K562 (cell line): Measurements from ENCODE around the gene PHF21A. TPM values are rescaled to one million over a fixed set of nuclear protein-coding genes. Genes with fewer than 3 reads are reported as not detected.

Experiments used
- ATAC-seq: fragments of 200-7000 bp; cut with Tn5 transposase; 3 replicates; pipeline ENCODE4 v1.9.1; 2020; ENCODE audit warnings: moderate library complexity
- BruUV-seq: library from RNA; stranded (reverse); fragments of 400-500 nt; replicated peaks from 2 replicates; lab custom pipeline; 2021; lab: Mats Ljungman, UMichigan
- CTCF ChIA-PET: fragments of 300-600 bp; formaldehyde crosslinking; extraction: SDS; loops from one replicate; lab custom pipeline; 2021; ENCODE audit warnings: low intra/inter-chr PET ratio; lab: Yijun Ruan, JAX
- POLR2A ChIA-PET: fragments of 300-600, 350-650 bp; sonication (Branson Sonifier 250); formaldehyde crosslinking; extraction: SDS; loops from one replicate; lab custom pipeline; 2021; ENCODE audit warnings: antibody characterized with exemption, inconsistent platforms; lab: Yijun Ruan, JAX
- DNase-seq, 4 experiments: peaks; one replicate each; pipeline versions ENCODE4 v3.0.0 to v3.0.0-alpha.2; 2011 to 2018; ENCODE audit warnings: low spot score in 3 of 4, mixed read lengths in 3 of 4; ENCODE audit errors: extremely low read depth in 1 of 4
- FAIRE-seq: peaks from 2 replicates; lab custom pipeline; 2011; peaks lifted over from hg19 to GRCh38; lab: Jason Lieb, UNC
- H2AFZ ChIP-seq: 2 replicates; pipeline ENCODE4 v1.6.0; 2011; ENCODE audit warnings: low read depth, low read length, control low read depth, inconsistent platforms
- H3K27ac ChIP-seq: fragments of 200-600 bp; 3 replicates; pipeline ENCODE4 v1.8.0; 2011; ENCODE audit warnings: low read depth, mild to moderate bottlenecking, control low read depth, inconsistent platforms, low read length, moderate library complexity, mixed read lengths; ENCODE audit errors: extremely low read depth
- H3K27me3 ChIP-seq, 2 experiments: fragments of 300-600 bp in 1 of 2; 2 replicates in 1 of 2; 3 replicates in 1 of 2; pipeline versions ENCODE4 v1.6.0 to v1.8.0; 2011; ENCODE audit warnings: inconsistent platforms in 2 of 2, low read length in 2 of 2, mild to moderate bottlenecking in 1 of 2, mixed read lengths in 1 of 2, moderate library complexity in 1 of 2; ENCODE audit not compliant: control insufficient read depth in 2 of 2, insufficient read depth in 2 of 2
- H3K36me3 ChIP-seq: fragments of 300-600 bp; 3 replicates; pipeline ENCODE4 v1.8.0; 2011; ENCODE audit warnings: mild to moderate bottlenecking, low read length, inconsistent platforms; ENCODE audit not compliant: control insufficient read depth, insufficient read depth
- H3K4me1 ChIP-seq, 2 experiments: fragments of 200-600 bp in 1 of 2; replicated peaks in 1 of 2; 2 replicates in 1 of 2; 3 replicates in 1 of 2; pipeline versions ENCODE4 v1.5.1 to v1.8.0; 2011; ENCODE audit warnings: inconsistent platforms in 2 of 2, low read length in 2 of 2, mild to moderate bottlenecking in 1 of 2, mixed read lengths in 1 of 2, moderate library complexity in 1 of 2; ENCODE audit not compliant: control insufficient read depth in 2 of 2, insufficient read depth in 2 of 2
- H3K4me2 ChIP-seq: 2 replicates; pipeline ENCODE4 v1.6.1; 2011; ENCODE audit warnings: low read length, control low read depth, inconsistent platforms, mixed read lengths; ENCODE audit not compliant: insufficient read depth
- H3K4me3 ChIP-seq: fragments of 200-600 bp; sonication (generic), shearing (Covaris generic); 2 replicates; pipeline ENCODE4 v1.5.1; 2016; ENCODE audit warnings: control low read depth, inconsistent platforms
- H3K79me2 ChIP-seq: fragments of 200-600 bp; 3 replicates; pipeline ENCODE4 v1.8.0; 2011; ENCODE audit warnings: low read length, inconsistent platforms; ENCODE audit not compliant: control insufficient read depth, insufficient read depth
- H3K9ac ChIP-seq, 2 experiments: 2 replicates each; pipeline versions ENCODE4 v1.6.0 to v1.6.1; 2011; ENCODE audit warnings: low read depth in 2 of 2, low read length in 2 of 2, control low read depth in 1 of 2, inconsistent platforms in 1 of 2, mild to moderate bottlenecking in 1 of 2, mixed read lengths in 1 of 2; ENCODE audit not compliant: insufficient read depth in 1 of 2
- H3K9me1 ChIP-seq: one replicate; pipeline ENCODE4 v1.6.0; 2011; ENCODE audit warnings: inconsistent platforms, mild to moderate bottlenecking, low read length, moderate library complexity; ENCODE audit not compliant: control insufficient read depth, insufficient read depth
- H3K9me3 ChIP-seq: replicated peaks from 2 replicates; pipeline ENCODE4 v1.5.1; 2011; ENCODE audit warnings: low read depth, low read length, inconsistent platforms; ENCODE audit not compliant: control insufficient read depth, insufficient read depth
- H4K20me1 ChIP-seq: replicated peaks from 2 replicates; pipeline ENCODE4 v1.6.1; 2011; ENCODE audit warnings: low read length, inconsistent platforms, mixed read lengths; ENCODE audit not compliant: control insufficient read depth, insufficient read depth
- GMEB1 ChIP-seq: fragments of 250-450 bp; sonication (Bioruptor Pico); IDR thresholded peaks from 2 replicates; pipeline ENCODE4 v1.4.0; 2020; ENCODE audit warnings: mild to moderate bottlenecking
- HNRNPK ChIP-seq: fragments of 200-400 bp; formaldehyde crosslinking; IDR thresholded peaks from one replicate; pipeline ENCODE4 v1.6.1; 2018; ENCODE audit warnings: mild to moderate bottlenecking, low read depth, low read length; ENCODE audit not compliant: poor library complexity, severe bottlenecking
- MEIS2 ChIP-seq: fragments of 450-650 bp; IDR thresholded peaks from 2 replicates; pipeline ENCODE4 v1.6.1; 2014; ENCODE audit warnings: mild to moderate bottlenecking; ENCODE audit not compliant: partially characterized antibody
- WGBS: fragments of 100-300 bp; shearing (Covaris generic); methylation state at CpG from one replicate; pipeline ENCODE4 v1.1.6; 2016; ENCODE audit warnings: low coverage, mixed read lengths; ENCODE audit not compliant: insufficient coverage; ENCODE audit errors: missing lambda C conversion rate; 5-methylcytosine and 5-hydroxymethylcytosine counted together
- in situ Hi-C: fragments of 300-500 bp; cut with MboI; formaldehyde crosslinking; loops from 4 replicates; pipeline ENCODE4 v1.15.0; 2018; ENCODE audit warnings: inconsistent platforms, mixed read lengths
- intact Hi-C: fragments of 100-400 bp; cut with micrococcal nuclease; formaldehyde crosslinking; loops from 2 replicates; pipeline ENCODE4 v1.14.2; 2022
- polyA plus RNA-seq, 8 experiments: library from polyadenylated mRNA; depleted of rRNA in 4 of 8; stranded (reverse) in 5 of 8; unstranded in 3 of 8; fragments of >200 nt; fragmentation: Nextera tagmentation in 2 of 8; fragmentation: Illumina TruSeq in 1 of 8; extraction: Ambion mirVana in 2 of 8; extraction: Trizol in 1 of 8; gene quantifications; 2 replicates each; pipeline versions ENCODE4 v1.2.1 to v1.2.3, GENCODE V29; 2011 to 2014; ENCODE audit warnings: inconsistent platforms in 1 of 8, missing spikeins in 1 of 8
- total RNA-seq, 7 experiments: library from RNA; depleted of rRNA in 6 of 7; stranded (reverse); fragments of >200 nt in 6 of 7; fragmentation: Illumina TruSeq in 2 of 7; extraction: Trizol in 2 of 7; gene quantifications; 2 replicates each; pipeline versions ENCODE4 v1.2.1 to v1.2.3, GENCODE V29; 2011 to 2021; ENCODE audit warnings: low replicate concordance in 1 of 7
- TF ChIP-seq, protein P1 (sequence below), 2 experiments: fragments of 150-350 bp in 1 of 2; IDR thresholded peaks; 2 replicates each; pipeline ENCODE4 v1.6.1; 2012 to 2016; ENCODE audit warnings: low read depth in 2 of 2, low read length in 2 of 2, mild to moderate bottlenecking in 1 of 2, moderate library complexity in 1 of 2
- TF ChIP-seq, protein P2 (sequence below): sonication (generic); formaldehyde crosslinking; IDR thresholded peaks from 2 replicates; pipeline ENCODE4 v1.8.1; 2022; ENCODE audit warnings: missing genetic modification reagents

Gene PHF21A
- total and polyA plus RNA-seq, 9 of the 15 experiments (the other 6 are each of a cell fraction or from before 2014, with no cell fraction given) = 1.5 to 32.4 (median 10.7) TPM

GRCh38 chr11:46026606-46027293, 94.5 kb downstream of the PHF21A start:
- no peak overlapping the region for H3K9ac ChIP-seq
- no peak for FAIRE-seq
- no peaks in the 10 kb centered on the region for H3K27me3 ChIP-seq
- CTCF ChIA-PET = no interaction called here
- POLR2A ChIA-PET = interaction anchor here (1.0 kb wide), 1 partner anchor 33 kb away, joined by 4 read pairs; no protein-coding TSS in a partner anchor
- H3K79me2 ChIP-seq = no peaks in the 10 kb centered on the region
- H3K4me3 ChIP-seq = no peak overlapping the region
- in situ Hi-C loops = no loop called here
- H2AFZ ChIP-seq = no peak overlapping the region
- no peak for DNase-seq
- intact Hi-C loops = no loop called here
- no peaks in the 10 kb centered on the region for H3K9me1 ChIP-seq
- H3K4me2 ChIP-seq = no peak overlapping the region
- H3K9me3 ChIP-seq = no peaks in the 10 kb centered on the region
- WGBS = 45% methylated on average over 10 of the region's 10 CpGs
- H3K27ac ChIP-seq = no peak overlapping the region
- TF ChIP-seq GMEB1 (CRISPR knock-in tag) (no peak), MEIS2 (peak; percentile 4), HNRNPK (no peak)
- TF ChIP-seq, protein P1, sequence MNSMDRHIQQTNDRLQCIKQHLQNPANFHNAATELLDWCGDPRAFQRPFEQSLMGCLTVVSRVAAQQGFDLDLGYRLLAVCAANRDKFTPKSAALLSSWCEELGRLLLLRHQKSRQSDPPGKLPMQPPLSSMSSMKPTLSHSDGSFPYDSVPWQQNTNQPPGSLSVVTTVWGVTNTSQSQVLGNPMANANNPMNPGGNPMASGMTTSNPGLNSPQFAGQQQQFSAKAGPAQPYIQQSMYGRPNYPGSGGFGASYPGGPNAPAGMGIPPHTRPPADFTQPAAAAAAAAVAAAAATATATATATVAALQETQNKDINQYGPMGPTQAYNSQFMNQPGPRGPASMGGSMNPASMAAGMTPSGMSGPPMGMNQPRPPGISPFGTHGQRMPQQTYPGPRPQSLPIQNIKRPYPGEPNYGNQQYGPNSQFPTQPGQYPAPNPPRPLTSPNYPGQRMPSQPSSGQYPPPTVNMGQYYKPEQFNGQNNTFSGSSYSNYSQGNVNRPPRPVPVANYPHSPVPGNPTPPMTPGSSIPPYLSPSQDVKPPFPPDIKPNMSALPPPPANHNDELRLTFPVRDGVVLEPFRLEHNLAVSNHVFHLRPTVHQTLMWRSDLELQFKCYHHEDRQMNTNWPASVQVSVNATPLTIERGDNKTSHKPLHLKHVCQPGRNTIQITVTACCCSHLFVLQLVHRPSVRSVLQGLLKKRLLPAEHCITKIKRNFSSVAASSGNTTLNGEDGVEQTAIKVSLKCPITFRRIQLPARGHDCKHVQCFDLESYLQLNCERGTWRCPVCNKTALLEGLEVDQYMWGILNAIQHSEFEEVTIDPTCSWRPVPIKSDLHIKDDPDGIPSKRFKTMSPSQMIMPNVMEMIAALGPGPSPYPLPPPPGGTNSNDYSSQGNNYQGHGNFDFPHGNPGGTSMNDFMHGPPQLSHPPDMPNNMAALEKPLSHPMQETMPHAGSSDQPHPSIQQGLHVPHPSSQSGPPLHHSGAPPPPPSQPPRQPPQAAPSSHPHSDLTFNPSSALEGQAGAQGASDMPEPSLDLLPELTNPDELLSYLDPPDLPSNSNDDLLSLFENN (IDR thresholded peaks at IDR 0.05; ENCODE audit: low read depth in 2 of 2, low read length in 2 of 2) = no peak
- TF ChIP-seq, protein P2, sequence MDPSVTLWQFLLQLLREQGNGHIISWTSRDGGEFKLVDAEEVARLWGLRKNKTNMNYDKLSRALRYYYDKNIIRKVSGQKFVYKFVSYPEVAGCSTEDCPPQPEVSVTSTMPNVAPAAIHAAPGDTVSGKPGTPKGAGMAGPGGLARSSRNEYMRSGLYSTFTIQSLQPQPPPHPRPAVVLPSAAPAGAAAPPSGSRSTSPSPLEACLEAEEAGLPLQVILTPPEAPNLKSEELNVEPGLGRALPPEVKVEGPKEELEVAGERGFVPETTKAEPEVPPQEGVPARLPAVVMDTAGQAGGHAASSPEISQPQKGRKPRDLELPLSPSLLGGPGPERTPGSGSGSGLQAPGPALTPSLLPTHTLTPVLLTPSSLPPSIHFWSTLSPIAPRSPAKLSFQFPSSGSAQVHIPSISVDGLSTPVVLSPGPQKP (CRISPR knock-in tag) = no peak
- BruUV-seq = no TSS peak
- H3K36me3 ChIP-seq = no peaks in the 10 kb centered on the region
- ATAC-seq = no peak
- H4K20me1 ChIP-seq = no peaks in the 10 kb centered on the region
- no peaks in the 10 kb centered on the region for H3K4me1 ChIP-seq
